BJ (cell line): Measurements from ENCODE around the gene WWOX. TPM values are rescaled to one million over a fixed set of nuclear protein-coding genes. Genes with fewer than 3 reads are reported as not detected.

Experiments
- CTCF ChIA-PET: fragments of 350-600 bp; formaldehyde crosslinking; extraction: SDS; loops from one replicate; lab custom pipeline; 2021; ENCODE audit warnings: antibody characterized with exemption, inconsistent platforms; lab: Yijun Ruan, JAX
- POLR2A ChIA-PET: fragments of 300-600 bp; sonication (Branson Sonifier 250); formaldehyde crosslinking; extraction: SDS; loops from one replicate; lab custom pipeline; 2021; ENCODE audit warnings: antibody characterized with exemption; lab: Charles Lee
- DNase-seq: peaks from one replicate; pipeline ENCODE4 v3.0.0-alpha.2; 2011; ENCODE audit warnings: low read depth
- H3K27me3 ChIP-seq: 2 replicates; pipeline ENCODE4 v1.6.0; 2011; ENCODE audit warnings: low read length; ENCODE audit not compliant: control insufficient read depth, insufficient read depth
- H3K36me3 ChIP-seq: 2 replicates; pipeline ENCODE4 v1.5.1; 2011; ENCODE audit warnings: low read length; ENCODE audit not compliant: control insufficient read depth, insufficient read depth
- H3K4me3 ChIP-seq: 2 replicates; pipeline ENCODE4 v1.5.1; 2011; ENCODE audit warnings: low read depth, mild to moderate bottlenecking, control low read depth, low read length
- polyA plus RNA-seq: library from polyadenylated mRNA; depleted of rRNA; stranded (reverse); fragments of >200 nt; gene quantifications from 2 replicates; pipeline ENCODE4 v1.2.3, GENCODE V29; 2011
- TF ChIP-seq, protein P1 (sequence below): IDR thresholded peaks from 2 replicates; pipeline ENCODE4 v1.5.1; 2011; ENCODE audit warnings: low read depth, mild to moderate bottlenecking, control low read depth, inconsistent platforms, low read length, moderate library complexity; ENCODE audit not compliant: insufficient read depth

The WWOX gene
- polyA plus RNA-seq, 1 experiment = 3.1 TPM

DNA sequence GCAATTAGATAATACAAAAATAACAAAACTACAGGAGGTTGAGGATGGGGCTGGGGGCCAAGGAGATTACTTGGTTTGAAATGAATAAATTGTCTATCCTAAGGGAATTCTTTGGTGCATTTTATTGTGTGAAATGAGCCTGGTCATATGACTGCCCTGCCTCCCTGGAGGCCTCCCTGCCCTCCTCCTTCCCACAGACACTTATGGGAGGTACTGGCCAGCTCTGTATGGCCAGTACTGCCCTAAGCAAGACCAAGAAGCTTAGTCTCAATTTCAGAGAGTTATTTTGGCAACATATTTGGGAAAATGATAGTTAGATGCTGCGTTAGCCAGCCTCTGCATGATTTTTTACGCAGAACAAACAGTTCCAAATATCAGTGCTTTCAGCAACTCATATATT, 511.9 kb downstream of the WWOX start:
- Histone ChIP-seq H3K36me3 (no peaks in the 10 kb centered on the region), H3K27me3 (no peaks in the 10 kb centered on the region), H3K4me3 (no peak overlapping the region)
- ChIA-PET CTCF (no interaction called here), POLR2A (no interaction called here)
- no peak for DNase-seq
- TF ChIP-seq, protein P1, sequence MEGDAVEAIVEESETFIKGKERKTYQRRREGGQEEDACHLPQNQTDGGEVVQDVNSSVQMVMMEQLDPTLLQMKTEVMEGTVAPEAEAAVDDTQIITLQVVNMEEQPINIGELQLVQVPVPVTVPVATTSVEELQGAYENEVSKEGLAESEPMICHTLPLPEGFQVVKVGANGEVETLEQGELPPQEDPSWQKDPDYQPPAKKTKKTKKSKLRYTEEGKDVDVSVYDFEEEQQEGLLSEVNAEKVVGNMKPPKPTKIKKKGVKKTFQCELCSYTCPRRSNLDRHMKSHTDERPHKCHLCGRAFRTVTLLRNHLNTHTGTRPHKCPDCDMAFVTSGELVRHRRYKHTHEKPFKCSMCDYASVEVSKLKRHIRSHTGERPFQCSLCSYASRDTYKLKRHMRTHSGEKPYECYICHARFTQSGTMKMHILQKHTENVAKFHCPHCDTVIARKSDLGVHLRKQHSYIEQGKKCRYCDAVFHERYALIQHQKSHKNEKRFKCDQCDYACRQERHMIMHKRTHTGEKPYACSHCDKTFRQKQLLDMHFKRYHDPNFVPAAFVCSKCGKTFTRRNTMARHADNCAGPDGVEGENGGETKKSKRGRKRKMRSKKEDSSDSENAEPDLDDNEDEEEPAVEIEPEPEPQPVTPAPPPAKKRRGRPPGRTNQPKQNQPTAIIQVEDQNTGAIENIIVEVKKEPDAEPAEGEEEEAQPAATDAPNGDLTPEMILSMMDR = no peak

DNA sequence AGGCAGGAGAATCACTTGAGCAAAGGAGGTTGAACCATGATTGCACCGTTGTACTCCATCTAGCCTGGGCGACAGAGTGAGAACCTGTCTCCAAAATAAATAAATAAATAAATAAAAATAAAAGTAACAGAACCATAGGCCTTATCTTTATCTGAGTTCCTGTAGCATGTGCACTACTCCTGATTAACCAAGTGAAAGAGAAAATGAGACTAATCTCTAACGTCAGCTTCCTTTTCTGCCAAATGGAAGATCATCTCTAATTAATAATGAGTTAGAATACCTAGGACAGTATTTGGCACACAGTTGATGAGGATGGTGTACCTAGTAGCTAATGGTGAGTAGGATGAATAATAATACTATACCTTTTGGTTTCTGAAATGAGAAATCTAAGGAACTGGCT, 520.4 kb downstream of the WWOX start:
- ChIA-PET CTCF (no interaction called here), POLR2A (no interaction called here)
- TF ChIP-seq, protein P1 = no peak
- no peak overlapping the region for H3K4me3 ChIP-seq
- no peaks in the 10 kb centered on the region for H3K27me3 ChIP-seq
- no peaks in the 10 kb centered on the region for H3K36me3 ChIP-seq
- DNase-seq = no peak

DNA sequence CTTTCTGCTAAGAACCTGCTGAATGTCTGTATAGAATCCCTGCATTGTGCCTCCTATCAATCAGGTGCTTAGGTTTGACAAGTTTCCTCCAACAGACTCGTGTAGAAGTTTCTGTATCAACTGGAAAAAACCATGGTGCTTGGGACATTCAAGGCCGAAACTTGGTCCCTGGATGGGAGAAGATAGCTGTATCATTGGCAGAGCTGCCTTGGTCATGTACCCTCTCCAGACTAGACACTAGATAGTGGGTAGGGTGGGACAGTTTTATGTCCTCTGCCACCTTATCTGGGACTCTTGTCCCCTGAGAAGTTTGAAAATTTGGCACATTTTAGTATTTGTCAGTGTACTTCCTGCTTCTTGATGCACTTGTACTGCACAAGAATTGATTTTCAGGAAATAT, 520.8 kb downstream of the WWOX start:
- ChIA-PET POLR2A (no interaction called here), CTCF (no interaction called here)
- Histone ChIP-seq H3K4me3 (no peak overlapping the region), H3K36me3 (no peaks in the 10 kb centered on the region), H3K27me3 (no peaks in the 10 kb centered on the region)
- TF ChIP-seq, protein P1 = no peak
- DNase-seq = no peak

DNA sequence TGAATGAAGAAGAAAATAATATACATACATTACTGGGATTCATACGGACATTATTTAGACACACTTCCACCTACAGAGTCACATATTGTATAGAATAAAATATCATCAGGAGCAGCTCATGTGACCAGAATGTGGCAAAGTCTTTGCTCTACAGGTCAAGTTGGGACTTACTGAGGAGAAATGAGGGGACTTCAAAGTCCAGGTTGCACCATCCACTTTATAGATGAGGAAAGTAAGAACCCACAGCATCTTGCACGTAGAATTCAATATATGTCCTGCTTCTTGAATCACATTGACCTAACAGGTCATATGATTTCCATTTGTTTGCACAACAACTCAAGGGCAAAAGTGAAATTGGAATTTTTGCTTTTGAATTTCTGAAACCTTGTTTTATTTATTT, 524.3 kb downstream of the WWOX start:
- POLR2A ChIA-PET = no interaction called here
- Histone ChIP-seq H3K27me3 (no peaks in the 10 kb centered on the region), H3K4me3 (no peak overlapping the region), H3K36me3 (no peaks in the 10 kb centered on the region)
- no peak for DNase-seq
- CTCF ChIA-PET = no interaction called here
- TF ChIP-seq, protein P1 = no peak

DNA sequence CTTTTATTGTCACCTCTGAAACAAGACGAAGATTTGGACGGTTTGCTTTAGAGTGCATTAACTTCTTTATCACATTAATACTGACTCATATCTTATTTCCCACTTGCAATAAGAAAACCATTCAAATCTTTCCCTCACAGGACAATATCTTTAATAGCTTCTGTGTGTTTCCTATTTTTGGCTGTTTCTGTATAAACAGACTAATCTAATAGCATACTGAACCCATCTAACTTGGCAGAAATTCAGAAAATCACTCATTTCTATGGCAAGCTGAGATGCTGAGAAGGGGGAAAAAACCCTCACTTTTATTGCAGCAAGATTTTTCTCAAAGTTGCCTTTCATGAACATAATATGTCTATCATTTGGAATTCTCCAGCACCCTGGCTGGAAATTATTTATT, 524.9 kb downstream of the WWOX start:
- Histone ChIP-seq H3K4me3 (no peak overlapping the region), H3K36me3 (no peaks in the 10 kb centered on the region), H3K27me3 (no peaks in the 10 kb centered on the region)
- ChIA-PET POLR2A (no interaction called here), CTCF (no interaction called here)
- no peak for DNase-seq
- TF ChIP-seq, protein P1 = no peak
